GM21447 (cell line): ENCODE data around the gene SHC2.
"Not testable (repeated sequence)": the region's sequence is repeated elsewhere in the genome, so short reads cannot be mapped to it uniquely, and the experiment has no call there.

ENCODE experiments used
- ATAC-seq: cut with Tn5 transposase; IDR thresholded peaks from one replicate; pipeline ENCODE4 v1.9.1; 2021; ENCODE audit not compliant: unreplicated experiment

The SHC2 gene

GRCh38 chr19:493391-494170, 32.7 kb upstream of the SHC2 start:
- ATAC-seq: no peak

DNA sequence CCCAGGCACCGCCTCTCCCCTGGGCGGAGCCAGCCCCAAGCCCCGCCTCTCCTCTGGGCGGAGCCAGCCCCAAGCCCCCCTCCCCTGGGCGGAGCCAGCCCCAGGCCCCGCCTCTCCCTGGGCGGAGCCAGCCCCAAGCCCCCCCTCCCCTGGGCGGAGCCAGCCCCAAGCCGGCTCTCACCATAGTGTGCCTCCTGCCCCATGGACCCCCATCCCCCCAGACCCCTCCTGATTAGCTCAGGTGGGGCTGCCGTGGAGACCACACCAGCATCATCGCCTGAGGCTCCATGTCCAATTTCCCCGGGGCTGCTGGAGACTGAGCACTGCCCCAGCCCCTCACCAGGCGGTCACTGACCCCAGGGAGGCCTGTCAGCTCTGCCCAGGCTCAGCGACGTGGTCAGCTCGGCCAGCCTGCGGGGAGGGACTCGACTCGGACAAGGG, 31.3 kb upstream of the SHC2 start:
- no peak for ATAC-seq

- ATAC-seq: no peak
Observed at GRCh38 chr19:491146-491741, 30.4 kb upstream of the SHC2 start.

GRCh38 chr19:489418-490196, 28.8 kb upstream of the SHC2 start:
- peak; percentile 16 for ATAC-seq

GRCh38 chr19:488505-489417, 27.9 kb upstream of the SHC2 start:
- ATAC-seq: peak; percentile 72

- no peak for ATAC-seq
Observed at GRCh38 chr19:485583-486236, 24.9 kb upstream of the SHC2 start.

DNA sequence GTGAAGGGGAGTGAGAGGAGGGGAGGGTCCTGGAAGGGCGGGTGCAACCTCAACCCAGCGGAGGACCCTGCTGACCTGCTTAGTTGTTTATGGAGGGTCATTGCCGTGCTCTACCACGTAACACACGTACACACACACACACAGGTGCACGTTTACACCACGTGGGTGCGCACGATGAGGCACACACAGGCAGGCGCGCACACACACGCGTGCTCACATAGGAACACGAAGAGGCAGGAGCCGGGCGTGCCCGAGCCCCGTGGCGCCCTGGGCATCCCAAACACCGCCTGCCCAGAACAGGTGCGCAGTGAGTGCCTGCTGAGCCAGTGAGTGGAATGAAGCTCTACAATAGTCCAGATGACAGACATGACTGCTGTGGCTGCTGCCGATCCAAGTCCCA, 24.2 kb upstream of the SHC2 start:
- no peak for ATAC-seq

DNA sequence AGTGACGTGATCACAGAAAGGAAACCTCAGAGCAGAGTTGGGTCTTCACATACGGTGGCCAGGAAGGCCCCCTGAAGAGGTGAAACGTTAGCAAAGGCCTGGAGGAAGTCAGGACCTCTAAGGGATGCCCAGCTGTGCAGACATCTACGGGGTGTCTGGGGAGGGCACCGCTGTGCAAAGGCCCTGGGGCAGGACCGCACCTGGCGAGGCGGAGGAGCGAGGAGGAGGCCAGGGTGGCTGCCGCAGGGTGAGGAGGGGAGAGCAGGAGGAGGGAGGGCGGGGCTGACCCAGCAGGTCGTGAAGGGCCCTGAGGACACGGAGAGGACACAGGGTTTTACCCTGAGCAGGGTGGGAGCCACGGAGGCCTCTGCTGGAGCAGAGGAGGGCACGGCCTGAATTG, 23.7 kb upstream of the SHC2 start:
- ATAC-seq: no peak

DNA sequence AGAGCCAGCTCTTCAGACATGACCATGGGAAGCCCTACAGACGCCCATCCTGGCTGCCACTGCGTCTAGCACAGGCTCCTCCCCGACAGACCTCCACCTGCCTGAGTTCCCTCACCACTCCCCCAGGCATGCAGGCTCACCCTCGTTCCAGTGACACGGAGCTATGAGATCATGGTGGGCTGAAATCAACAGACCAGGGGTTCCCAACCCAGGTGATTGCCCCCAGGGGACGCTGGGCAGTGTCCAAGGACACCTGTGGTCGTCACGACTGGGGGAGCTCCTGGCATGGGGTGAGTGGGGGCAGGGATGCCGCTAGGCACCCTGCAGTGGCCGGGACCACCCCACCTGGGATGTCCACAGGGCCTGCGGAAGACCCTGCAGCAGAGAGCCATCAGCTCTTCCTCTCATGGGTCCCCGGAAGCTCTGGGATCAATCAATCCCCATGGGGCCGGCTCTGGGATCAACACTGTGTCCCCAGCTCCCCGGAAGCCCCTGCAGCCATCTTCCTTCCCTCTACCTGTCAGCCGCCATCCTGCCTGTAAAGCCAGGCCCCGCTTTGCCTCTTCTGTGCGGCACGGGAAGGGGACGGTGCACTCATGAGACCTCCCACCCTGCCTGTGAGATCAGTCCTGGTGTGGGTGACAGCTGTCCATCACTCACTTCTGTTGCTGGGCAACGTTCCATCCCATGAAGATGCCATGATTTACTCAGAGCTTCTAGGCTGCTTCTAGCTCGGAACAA, 22.7 kb upstream of the SHC2 start:
- ATAC-seq: no peak

GRCh38 chr19:482186-483041, 21.6 kb upstream of the SHC2 start:
- ATAC-seq: no peak

DNA sequence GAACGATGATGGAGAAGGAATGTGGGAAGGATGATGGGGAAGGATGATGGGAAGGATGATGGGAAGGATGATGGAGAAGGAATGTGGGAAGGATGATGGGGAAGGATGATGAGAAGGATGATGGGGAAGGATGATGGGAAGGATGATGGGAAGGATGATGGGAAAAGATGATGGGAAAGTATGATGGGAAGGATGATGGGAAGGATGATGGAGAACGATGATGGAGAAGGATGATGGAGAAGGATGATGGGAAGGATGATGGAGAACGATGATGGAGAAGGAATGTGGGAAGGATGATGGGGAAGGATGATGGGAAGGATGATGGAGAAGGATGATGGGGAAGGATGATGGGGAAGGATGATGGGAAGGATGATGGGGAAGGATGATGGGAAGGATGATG, 20.3 kb upstream of the SHC2 start:
- not testable (repeated sequence) for ATAC-seq

GRCh38 chr19:480016-480855, 19.4 kb upstream of the SHC2 start:
- ATAC-seq: no peak

DNA sequence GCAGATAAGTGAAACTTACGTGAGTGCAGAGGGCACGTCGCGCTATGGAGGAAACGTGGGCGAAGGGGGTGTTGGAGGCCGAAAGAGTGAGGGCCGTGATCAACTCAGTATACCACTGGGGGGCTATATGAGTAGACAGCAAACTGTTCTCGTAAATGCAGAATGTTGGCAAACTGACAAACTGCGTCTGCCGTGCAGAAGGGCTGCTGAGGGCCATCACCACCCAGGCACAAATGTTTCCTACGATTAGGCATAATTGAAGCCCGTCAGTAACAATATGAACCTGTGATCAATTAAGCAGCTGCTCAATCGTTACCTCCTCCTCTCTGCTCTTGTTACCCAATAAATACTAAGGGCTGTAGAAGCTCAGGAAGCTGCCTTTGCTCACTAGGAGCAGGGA, 18.1 kb upstream of the SHC2 start:
- no peak for ATAC-seq

DNA sequence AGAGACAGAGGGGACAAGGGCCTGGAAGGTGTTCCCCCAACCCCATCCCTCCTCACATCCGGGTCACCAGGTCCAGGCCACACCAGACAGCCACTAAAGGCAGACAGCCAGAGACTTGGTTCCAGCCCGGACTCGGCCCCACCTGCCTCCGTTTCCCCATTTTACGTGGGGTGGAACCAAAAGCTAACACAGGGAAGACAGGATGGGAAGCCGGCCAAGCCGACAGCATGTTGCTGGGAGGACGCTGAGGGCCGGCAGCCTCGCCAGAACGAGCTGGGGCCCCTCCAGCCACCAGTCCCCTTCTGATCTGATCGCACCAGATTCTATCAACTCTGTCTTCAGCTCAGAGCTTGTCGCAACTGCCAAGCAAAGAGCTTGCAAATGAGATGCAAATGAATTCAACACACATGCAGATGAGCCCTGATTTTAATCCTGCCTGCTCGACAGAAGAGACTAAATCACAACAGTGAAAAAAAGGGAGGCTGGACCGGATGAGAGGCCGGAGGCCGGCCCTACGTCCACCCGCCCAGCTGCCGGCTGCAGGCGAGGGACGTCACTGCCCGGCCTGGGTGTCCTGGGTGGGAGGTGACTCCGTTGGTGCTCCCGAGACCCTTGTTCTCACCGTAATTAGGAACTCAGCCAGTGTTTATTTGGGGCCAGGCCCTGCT, 17.5 kb upstream of the SHC2 start:
- no peak for ATAC-seq

- no peak for ATAC-seq
Observed at GRCh38 chr19:475360-475759, 14.5 kb upstream of the SHC2 start.

GRCh38 chr19:474126-475078, 13.6 kb upstream of the SHC2 start:
- no peak for ATAC-seq
